Measurements from ENCODE around the gene TIFAB.

Gene TIFAB

DNA sequence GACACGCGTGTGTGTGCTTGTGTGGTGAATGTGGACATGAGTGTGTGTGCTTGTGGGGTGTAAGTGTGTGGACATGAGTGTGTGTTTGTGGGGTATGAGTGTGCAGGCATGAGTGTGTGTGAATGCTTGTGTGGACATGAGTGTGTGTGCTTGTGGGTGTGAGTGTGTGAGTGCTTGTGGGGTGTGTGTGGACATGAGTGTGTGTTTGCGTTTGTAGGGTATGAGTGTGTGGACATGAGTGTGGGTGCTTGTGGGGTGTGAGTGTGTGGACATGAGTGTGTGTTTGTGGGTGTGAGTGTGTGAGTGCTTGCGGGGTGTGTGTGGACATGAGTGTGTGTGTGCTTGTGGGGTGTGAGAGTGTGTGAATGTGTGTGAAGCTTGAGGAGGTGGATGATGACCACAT lies 29.8 kb upstream of the TIFAB start:
- DNase-seq (ENCODE audit: low spot score), result no peak

DNA sequence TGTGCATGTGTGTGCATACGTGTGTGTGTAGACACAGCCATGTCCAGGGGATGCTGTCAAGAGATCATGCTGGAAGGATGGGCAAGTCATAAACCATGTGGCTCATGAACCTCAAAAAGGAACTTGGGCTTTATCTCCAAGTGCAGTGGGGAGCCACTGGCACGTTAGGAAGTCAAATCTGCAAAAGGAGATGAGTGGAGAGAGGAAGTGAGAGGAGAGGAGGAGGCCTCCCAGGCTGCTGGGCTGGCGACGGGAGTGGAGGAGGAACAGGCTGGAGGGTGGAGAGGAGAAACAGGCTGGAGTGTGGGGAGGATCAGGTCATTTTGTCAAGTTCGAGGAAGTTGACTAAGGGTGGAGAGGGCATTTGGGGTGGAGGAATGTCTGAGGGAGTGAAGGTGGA lies 29.2 kb upstream of the TIFAB start:
- no peak for DNase-seq (ENCODE audit: low spot score)

DNA sequence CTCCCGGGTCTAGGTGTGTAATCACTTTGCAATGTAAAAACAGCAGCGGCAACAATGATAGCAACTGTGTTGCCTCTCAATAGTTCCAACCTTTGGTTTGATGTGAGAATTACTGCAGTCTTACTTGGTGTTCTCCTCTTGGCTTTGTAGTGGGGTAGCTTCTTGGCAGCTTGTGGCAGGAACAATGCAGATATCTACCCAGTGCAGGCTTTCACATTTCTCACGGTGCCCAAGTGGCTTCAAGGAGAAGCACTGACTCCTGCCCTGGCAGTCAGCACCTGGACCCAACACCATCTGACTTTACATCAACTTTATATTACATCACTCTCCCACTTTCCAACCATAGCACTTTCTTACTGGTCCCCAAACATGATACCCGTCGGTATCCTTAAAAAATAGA lies 28.4 kb upstream of the TIFAB start:
- DNase-seq (ENCODE audit: low spot score), result no peak

DNA sequence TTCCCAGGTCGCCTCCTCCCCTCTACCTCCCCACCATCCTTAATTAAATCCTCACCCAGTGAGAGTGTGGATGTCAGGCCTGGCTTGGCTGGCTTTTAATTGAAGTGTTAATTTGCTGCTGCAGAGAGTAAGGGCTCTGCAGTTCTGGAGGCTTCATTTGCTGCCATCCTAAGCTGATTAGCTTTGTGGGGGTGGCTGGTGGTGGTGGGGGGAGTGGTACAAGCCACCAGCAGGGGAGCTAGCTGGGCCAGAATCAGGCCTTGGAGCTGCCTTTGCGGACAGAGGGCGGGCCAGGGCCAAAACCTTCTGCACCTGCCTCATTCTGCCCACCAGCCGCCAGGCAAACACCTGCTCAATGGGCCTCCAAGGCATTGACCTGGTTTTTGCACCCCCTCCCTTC lies 26.8 kb upstream of the TIFAB start:
- no peak for DNase-seq (ENCODE audit: low spot score)

DNA sequence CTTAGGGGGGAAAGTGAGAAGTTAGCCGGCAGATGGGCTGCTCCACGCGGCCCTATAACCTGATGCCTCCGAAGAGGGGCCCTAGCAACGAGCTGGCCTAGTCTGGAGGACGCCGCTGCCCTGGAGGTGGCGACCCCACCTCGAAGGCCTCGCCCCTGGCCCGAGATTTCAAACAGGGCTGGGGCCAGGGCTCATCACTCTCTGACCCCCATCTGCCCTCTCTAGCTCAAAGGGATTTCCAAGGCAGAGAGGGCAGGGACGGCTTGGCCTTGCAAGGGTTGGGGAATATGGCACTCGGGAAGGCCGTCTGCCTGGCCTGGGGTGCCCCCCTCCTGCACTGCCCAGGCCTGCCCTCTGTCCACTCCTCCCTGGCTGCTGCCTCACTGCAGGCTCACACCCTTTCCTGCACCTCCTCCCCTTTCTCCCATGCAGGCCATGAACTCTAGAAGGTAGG lies 25.5 kb upstream of the TIFAB start:
- DNase-seq (ENCODE audit: low spot score), result no peak

DNA sequence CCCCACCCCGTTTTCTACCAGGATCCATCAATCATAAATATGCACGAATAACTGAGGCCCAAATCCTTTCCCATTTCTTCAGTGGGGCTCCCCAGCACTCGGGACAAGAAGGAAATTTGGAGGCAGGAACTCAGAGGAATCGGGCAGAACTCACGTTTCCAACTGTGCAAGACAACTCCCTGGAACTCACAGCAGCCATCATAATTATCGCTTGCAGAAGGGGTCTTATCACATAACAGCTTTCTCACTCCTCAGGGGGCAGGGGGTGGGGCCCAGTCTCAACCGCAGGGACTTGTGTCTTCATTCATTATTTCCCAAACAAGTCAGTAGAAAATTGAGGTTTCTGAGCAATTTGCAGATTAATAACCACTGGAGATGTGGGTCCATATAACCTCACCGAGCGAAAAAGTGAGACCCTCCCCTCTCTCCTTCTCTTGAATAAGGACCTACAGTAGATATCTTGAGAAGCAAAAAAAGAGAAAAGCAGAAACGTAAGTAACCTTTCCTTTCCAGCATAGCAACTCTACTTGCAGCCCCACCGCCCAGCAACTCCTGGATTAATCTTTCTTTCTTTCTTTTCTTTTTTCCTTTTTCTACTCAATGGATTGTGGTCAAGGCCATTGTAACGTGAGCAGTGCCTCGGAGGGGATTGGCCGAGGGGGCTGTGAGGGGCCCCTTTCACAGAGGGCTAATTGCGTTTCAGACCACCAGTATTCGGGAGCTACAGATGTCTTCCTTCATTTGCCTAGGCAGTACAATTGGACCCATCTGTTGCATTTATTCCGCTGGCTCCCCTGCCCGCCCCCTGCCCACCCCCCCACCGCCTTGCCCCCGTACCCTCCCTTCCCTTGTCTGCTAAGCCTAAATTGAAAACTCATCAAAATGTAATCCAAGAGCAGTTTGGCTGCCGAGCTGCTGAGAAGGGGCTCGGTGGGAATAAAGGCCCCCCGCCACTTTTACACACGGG lies 24.7 kb upstream of the TIFAB start:
- DNase-seq (ENCODE audit: low spot score), result no peak

DNA sequence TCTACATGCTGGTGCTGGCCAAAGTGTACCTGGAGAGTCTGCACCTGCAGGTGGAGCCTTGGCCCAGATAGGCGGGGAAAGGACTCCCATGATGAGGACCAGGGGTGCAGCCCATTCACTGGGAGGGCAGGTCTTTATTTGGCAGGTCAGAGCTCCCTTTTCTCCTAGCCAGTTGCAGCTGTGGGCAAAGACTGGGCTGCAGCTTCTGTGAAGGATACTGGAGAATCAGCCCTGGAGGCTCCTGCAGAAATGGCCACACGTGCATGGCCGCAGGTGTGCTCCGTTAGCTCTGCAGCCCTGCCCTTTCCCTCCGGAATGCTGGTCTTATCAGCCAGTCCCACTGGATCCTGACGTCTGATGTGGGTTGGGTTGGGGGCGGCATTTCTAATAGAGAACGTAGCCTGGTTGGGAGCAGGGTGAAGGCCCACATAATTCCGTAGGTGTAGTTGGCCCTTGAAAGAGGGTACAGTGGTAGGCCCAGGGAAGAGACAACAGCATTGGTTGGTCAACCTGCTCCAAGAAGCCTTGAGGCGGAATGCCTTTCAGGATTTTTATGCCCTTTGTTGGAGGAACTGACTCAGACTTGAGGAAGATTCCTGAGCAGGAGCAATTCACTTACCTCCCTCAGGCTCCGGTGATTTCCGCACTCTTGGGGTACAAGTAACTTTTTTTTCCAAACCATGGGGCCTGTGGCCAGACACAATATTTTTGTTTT lies 22.0 kb upstream of the TIFAB start:
- DNase-seq (ENCODE audit: low spot score), result no peak

DNA sequence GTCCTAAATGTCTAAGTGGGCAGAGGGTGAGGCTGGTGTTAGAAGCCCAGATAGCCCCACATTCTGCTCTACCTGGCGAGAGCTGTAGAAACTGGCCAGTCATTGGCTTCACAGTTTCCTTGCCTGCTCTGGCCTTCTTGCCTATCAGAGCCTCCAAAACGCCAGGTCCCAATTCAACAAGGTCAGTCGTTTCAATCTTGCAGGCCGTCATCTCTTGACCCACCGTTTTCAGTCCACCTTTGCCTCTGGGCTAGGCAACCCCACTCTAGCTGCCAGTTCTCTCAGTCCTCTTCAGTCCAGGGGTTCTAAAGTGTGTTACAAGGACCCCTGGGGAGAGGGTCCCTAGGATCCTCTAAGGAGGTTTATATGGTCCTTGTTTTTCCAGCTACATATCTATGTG lies 20.0 kb upstream of the TIFAB start:
- DNase-seq (ENCODE audit: low spot score), result no peak

DNA sequence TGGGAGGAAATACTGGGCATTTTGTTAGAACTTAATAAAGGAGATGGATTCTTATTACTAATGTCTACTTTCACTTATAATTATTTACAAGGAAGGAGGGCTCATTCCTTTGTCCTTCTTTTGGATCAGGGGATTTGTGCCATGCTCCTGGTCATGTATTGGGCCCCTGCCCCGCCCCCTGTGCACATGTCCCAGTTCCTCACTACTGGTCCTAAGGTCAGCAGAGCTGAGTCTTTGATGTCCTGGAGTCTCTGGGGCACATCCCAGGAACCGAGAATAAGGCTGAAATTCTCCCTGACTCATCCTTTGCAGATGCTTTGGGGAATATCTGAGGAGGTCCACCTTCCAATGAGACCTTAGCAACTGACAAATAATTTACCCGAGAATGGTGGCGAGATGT lies 19.6 kb upstream of the TIFAB start:
- DNase-seq (ENCODE audit: low spot score), result no peak

DNA sequence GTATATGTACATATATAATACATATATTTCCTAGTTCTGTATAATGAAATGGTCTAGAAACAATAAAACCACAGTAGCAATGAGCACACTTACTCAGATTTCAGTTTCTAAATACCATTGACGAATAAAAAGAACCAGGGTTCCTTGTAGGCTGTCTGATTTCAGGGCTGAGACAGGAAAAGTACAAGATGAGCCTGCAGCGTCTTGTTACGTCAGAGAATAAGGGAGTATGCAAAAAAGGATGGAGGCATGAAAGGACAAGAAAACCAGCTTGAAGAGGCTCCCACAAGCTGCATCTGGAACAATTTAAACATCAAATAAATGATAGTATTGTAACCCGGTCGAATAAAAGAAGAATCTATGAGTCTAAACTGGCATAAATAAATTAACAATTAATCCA lies 17.8 kb upstream of the TIFAB start:
- no peak for DNase-seq (ENCODE audit: low spot score)

DNA sequence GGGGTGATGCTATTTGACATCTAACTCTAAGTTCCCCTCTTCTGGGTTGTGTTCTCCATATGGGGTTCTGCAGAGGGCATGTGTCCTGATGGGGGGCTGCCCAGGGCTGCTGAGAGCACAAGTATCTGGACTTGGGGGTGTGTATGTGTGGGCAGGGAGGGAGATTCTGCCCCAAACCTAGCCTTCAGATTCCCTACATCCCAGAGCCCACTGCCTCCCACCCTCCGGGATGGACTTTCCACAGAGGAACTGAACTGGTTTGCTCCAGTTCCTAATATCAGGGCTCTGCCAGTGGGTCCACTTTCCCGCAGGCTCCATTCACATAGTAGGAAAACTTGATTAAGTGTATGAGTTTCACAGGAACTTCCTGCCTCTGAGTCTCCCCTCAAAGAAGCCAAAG lies 16.4 kb upstream of the TIFAB start:
- DNase-seq (ENCODE audit: low spot score), result no peak

DNA sequence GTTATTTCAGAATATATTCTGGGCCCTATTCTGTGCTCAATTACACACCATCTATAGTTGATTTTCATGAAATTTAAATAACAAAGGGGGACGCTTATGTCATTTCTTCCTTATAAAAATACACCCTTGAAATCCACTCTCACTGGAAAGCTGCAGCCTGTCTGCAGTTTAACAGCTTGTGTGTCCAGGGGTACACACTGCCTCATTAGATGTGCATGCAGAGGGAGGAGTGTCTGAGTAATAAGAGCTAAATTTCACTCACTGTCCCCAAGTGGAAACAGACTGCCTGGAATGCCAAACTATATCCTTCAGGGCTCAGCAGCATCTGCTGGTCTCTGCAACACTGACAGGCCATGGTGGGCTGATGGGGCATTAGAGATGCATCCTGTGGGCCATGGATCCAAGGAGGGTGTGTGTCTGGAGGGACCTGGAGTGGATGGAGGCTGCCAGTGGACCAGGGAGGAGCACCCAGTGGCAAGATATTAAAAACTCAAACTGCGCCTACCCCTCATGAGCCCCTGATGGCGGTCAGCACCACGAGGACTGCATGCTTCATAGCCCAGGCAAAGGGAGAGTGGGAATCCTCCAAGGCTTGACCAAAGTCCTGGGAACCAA lies 15.8 kb upstream of the TIFAB start:
- DNase-seq (ENCODE audit: low spot score), result no peak

DNA sequence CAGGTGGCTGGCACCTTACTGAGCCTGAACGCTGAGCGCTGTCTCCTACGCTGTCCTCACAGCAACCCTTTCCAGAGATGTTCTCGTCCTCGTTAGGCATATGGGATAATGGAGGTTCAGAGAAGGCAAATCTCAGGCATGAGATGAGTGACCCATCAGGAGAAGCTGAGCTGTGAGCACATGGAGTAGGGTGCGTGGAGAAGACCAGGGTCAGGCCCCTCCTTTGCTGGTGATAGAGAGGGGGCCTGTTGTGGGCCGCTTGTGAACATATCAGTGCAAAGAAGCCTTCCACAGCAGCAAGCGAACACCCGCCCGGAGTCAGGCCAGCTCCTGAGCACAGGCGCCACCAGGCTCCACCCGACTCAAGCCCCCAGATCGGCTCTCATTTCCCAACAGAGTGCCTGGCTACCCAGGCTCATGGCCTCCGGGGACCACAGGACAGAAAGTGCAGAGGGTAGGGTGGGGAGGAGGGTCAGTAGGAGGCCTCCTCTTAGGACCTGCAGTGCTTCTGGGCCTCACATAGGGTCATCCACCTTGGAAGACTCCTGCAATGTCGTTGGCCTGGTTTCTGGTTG lies 15.0 kb upstream of the TIFAB start:
- no peak for DNase-seq (ENCODE audit: low spot score)

DNA sequence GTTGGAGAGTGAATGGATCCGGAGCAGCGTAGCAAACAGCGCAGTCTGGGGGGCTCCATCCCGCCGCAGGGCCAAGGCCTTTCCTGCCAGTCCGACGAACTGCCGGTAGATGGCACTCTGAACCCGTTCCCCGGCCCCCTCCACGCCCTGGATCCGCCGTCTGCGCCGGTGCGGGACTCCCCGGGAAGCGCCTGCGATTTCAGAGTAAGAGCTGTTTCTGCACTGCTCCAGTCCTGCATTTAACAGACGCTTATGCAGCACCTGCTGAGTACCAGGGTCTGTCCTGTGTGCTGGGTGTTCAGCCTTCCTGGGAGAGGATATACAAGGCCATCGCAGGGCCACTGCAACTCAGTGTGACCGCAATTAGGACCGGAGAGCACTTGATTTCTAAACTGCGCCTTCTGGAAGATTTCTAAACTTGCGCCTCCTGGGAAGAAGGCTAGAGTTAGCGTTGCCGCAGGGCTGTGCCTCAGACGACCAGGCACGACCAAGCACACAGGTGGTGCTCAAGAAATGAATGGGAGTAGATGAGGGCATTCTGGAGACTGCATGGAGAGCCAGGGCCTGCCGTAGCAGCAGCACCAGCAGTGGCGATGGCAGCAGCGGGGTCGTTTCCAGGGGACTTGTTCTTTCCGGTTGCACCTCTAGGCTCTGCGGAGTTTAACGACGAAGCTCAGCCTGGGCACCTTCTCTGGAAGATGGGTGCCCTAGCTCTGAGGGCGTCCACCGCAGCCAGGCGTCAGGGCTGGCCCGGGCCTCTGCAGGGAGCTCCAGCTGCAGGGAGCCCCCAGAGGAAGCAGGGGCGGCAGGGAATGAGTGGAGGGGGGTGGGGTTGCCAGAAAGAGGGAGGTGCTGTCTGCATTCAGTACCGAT lies 14.3 kb upstream of the TIFAB start:
- DNase-seq (ENCODE audit: low spot score), result peak; percentile 79

DNA sequence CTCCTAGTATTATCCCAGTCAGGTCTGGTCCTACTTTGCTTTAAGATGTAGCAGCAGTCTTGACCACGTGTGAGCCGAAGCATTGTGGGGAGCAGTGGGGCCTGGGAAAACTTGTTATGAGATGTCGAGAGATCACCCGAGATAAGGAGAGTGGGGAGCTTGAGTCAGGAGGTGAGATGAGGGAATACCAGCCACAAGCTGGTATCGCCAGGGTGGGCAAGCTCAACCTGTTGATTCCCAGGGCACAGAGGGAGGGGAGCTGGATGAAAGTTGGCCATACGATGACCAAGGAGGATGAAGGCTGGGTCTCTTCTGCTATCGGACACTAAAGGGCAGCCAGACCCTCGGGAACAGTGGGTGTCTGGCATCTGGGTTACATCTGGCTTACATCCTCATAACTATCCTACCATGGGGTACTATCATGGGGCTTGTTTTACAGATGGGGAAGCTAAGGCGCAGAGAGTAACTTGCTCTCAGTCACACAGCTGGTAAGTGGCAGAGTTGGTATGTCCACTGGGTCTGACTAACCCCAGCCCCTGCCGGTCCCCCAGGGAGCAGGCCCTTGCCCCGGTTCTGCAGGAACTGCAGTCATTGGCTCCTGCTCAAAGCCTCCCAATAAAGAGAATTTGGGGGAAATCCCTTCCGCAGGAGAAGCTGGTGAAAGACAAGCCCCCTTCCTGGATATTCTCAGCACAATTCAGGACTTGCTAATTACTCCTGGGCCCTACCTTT lies 13.4 kb upstream of the TIFAB start:
- no peak for DNase-seq (ENCODE audit: low spot score)

DNA sequence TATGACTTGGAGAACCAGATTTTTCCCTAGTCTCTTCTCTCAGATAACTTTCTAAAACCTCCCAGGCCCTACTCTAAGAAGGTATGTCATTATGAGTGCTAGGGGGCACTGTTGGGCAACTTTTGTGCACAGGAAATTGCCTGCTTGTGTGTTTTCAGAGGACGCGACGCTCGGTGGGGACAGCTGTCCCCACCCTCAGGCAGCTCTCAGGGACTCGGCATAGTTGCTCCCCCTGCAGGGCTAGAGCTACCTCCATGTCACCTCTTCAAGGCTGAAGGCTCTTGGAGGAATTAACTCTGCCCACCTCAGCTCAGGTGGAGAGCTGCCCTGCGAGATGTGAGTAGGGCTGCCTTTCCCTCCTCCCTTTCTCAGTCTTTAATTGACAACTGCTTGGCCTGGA lies 10.2 kb upstream of the TIFAB start:
- DNase-seq (ENCODE audit: low spot score), result peak; percentile 78

DNA sequence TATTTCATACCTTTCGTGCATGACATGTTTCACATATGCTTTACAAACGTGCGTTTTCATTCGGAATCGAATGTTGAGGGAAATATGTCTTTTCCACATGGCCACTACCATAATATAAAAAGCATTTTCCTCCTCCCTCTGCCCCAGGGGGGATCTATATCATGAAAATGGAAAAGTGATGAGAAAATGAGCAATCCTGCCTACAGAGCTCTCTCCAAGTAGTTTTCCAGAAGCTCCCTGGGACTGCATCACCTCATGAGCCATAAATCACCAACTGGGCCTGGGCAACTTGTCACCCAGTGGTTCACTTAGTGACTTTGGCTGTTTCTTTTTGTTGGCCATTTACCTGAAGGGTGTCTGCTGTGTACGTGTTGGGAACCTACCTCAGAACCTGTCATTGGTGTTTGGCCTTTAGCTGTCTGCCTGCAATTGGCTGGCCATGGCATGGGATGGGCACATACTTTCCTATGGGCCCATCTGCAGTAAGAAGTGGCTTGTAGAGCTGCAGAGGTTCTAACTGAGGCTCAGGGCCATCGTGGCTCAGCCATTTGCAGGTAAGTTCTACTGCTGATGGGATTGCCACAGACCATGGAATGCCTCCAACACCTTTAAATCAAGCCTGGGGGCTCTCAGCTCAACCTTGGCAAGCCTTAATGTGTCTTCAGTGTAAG lies 9.5 kb upstream of the TIFAB start:
- no peak for DNase-seq (ENCODE audit: low spot score)

DNA sequence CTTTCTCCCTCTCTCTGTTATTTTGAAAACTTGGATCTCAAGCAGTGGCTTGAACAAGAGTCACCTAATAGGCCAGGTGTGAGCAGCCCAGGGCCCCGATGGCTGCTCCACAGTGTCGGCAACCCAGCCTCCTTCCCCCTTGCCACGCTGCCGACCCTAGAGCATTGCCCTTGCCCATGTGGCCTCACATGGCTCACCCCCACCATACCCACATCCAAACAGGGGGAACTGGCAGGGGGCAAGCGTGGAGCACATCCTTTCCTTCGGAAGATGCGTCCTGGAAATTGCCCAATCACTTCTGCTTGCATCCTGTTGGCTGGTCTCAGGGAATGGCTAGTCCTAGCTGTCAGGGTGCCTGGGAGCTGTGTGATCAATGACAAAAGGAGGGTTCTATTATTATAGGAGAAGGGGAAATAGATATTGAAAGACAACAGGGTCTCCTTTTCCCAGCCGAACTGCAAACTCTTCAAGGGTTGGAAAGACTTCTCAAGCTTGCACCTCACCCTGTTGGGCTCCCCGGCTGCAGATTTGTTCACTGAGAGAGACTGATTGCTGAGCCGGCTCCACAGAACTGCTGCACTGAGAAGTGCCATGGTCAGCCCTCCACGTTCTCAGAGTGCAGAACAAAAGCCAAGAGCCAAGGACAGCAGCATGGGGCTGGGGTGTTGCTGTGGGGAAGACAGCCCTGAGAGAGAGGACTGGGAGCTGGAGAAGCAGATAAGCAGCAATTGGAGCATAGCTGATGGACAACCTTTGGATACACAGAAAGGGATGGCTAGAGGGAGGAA lies 8.3 kb upstream of the TIFAB start:
- no peak for DNase-seq (ENCODE audit: low spot score)

DNA sequence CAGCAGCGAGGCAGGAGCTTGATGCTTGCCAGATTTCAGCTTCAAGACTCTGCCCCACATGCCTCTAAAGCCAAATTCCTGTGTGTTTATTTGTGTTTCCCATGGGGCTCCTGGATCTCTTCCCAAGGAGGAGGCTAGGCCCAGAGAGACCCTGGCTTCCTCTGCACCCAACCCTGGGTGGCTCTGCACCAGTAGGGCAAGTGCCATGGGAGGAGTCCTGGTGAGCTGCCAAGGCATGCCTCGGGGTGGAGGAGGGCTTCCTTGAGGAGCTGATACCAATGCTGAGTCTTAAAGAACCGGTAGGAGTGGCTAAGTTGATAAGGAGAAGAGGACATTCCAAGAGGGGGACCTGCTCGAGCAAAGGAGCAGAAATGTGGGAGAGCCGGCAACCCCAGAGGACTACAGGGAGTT lies 6.8 kb upstream of the TIFAB start:
- no peak for DNase-seq (ENCODE audit: low spot score)
